Sigmoid colon (tissue), 7 donors: Measurements from ENCODE around the gene DYNLT4. TPM values are rescaled to one million over a fixed set of nuclear protein-coding genes. Genes with fewer than 3 reads are reported as not detected.
"Not testable (repeated sequence)": the region's sequence is repeated elsewhere in the genome, so short reads cannot be mapped to it uniquely, and the experiment has no call there.

Experiments used
- DNase-seq: peaks from one replicate; pipeline ENCODE4 v3.0.0-alpha.2; 2019
- H3K27ac ChIP-seq, 4 donors: fragments of 200-600 bp; sonication (generic); one replicate each; pipeline ENCODE4 v1.5.1; 2016 to 2019; ENCODE audit warnings: mild to moderate bottlenecking in 1 of 4
- H3K27me3 ChIP-seq, 3 donors: fragments of 200-600 bp; sonication (generic); one replicate each; pipeline ENCODE4 v1.5.1; 2019; ENCODE audit warnings: mild to moderate bottlenecking in 1 of 3
- H3K36me3 ChIP-seq, 4 donors: fragments of 200-600 bp; sonication (generic); one replicate each; pipeline ENCODE4 v1.5.1; 2016 to 2019
- H3K4me1 ChIP-seq, 4 donors: fragments of 200-600 bp; sonication (generic); one replicate each; pipeline ENCODE4 v1.5.1; 2017 to 2019
- H3K4me3 ChIP-seq, 4 donors: fragments of 200-600 bp; sonication (generic); one replicate each; pipeline ENCODE4 v1.5.1; 2017 to 2019; ENCODE audit warnings: mild to moderate bottlenecking in 2 of 4, moderate library complexity in 1 of 4
- H3K9me3 ChIP-seq, 4 donors: fragments of 200-600 bp in 3 of 4; sonication (generic) in 3 of 4; one replicate each; pipeline versions ENCODE4 v1.5.1 to v1.6.1; 2013 to 2019
- CTCF ChIP-seq, 4 experiments: fragments of 450-650 bp in 3 of 4; fragments of 200-600 bp in 1 of 4; IDR thresholded peaks; one replicate each; pipeline ENCODE4 v1.5.1; 2016 to 2019; ENCODE audit warnings: antibody characterized with exemption in 4 of 4, mild to moderate bottlenecking in 3 of 4, moderate library complexity in 2 of 4
- EP300 ChIP-seq, 4 donors: sonication (generic); formaldehyde crosslinking; IDR thresholded peaks; one replicate each; pipeline ENCODE4 v1.6.1; 2017; ENCODE audit warnings: antibody characterized with exemption in 4 of 4
- POLR2A ChIP-seq, 2 donors: fragments of 450-650 bp; IDR thresholded peaks; one replicate each; pipeline ENCODE4 v1.6.1; 2016; ENCODE audit warnings: antibody characterized with exemption in 2 of 2, mild to moderate bottlenecking in 2 of 2, moderate library complexity in 2 of 2
- POLR2AphosphoS5 ChIP-seq, 4 donors: sonication (generic); formaldehyde crosslinking; IDR thresholded peaks; one replicate each; pipeline ENCODE4 v1.6.1; 2017; ENCODE audit warnings: antibody characterized with exemption in 4 of 4
- WGBS, 2 donors: extraction: QIAGEN DNeasy Blood & Tissue Kit; methylation state at CpG; one replicate each; pipeline ENCODE4 v1.1.7; 2013; 5-methylcytosine and 5-hydroxymethylcytosine counted together
- intact Hi-C: fragments of 100-400 bp; cut with DNase I; formaldehyde crosslinking; loops from one replicate; pipeline ENCODE4 v1.15.1; 2023
- polyA plus RNA-seq, 3 donors: library from polyadenylated mRNA; stranded (reverse); fragments of 200-250 nt; gene quantifications; one replicate each; pipeline ENCODE4 v1.2.3, GENCODE V29; 2013
- total RNA-seq, 4 donors: library from RNA; depleted of rRNA; stranded (reverse); fragments of >200 nt; gene quantifications; one replicate each; pipeline ENCODE4 v1.1.0, GENCODE V29; 2016
- donor health status: healthy with polysubstance abuse.
- donor health status: Bipolar disorder and iron deficiency.
- donor health status: healthy.

Gene DYNLT4
- total and polyA plus RNA-seq, 7 donors = 0.20 to 1.1 TPM; not detected in 5

- Histone ChIP-seq H3K9me3 (no peaks in the 10 kb centered on the region), H3K36me3 (peaks cover 0 to 14% (median under 1%) of the 10 kb centered on the region in 4 donors), H3K4me1 (peaks cover 5 to 40% (median 19%) of the 10 kb centered on the region in 4 donors), H3K4me3 (no peak overlapping the region), H3K27me3 (no peaks in the 10 kb centered on the region), H3K27ac (peak overlapping the region; percentile 90 to 95 (median 92))
- intact Hi-C loops = no loop called here
- TF ChIP-seq POLR2A (IDR thresholded peaks at IDR 0.05) = no peak
- TF ChIP-seq POLR2AphosphoS5 (IDR thresholded peaks at IDR 0.05) = no peak
- no peak for TF ChIP-seq EP300 (IDR thresholded peaks at IDR 0.05)
- TF ChIP-seq CTCF (IDR thresholded peaks at IDR 0.05) = no peak
- WGBS, 2 donors = 83 to 89% methylated on average over 10 of the region's 10 CpGs
- peak; percentile 68 for DNase-seq
These were observed 8.4 kb downstream of the DYNLT4 start for GRCh38 chr1:44798481-44799365.

- peak; percentile 32 for DNase-seq
- H3K4me3 ChIP-seq, H3K9me3 ChIP-seq, H3K36me3 ChIP-seq, intact Hi-C loops, H3K27me3 ChIP-seq: not testable (repeated sequence)
- H3K4me1 ChIP-seq = peaks cover 5 to 32% (median 19%) of the 10 kb centered on the region in 4 donors
- 76 to 85% methylated on average over 8 of the region's 8 CpGs for WGBS, 2 donors
- peak overlapping the region in 1 of 4 donors; percentile 95 for H3K27ac ChIP-seq
These were observed 9.3 kb downstream of the DYNLT4 start for GRCh38 chr1:44797886-44798285.

- no peaks in the 10 kb centered on the region for H3K36me3 ChIP-seq
- no peaks in the 10 kb centered on the region for H3K9me3 ChIP-seq
- peak; percentile 49 for DNase-seq
- intact Hi-C loops = loop anchor here (5.0 kb wide), 1 partner anchor 44 kb away; no protein-coding TSS in a partner anchor
- H3K4me3 ChIP-seq = no peak overlapping the region
- no peak overlapping the region for H3K27ac ChIP-seq
- H3K27me3 ChIP-seq = no peaks in the 10 kb centered on the region
- WGBS, 2 donors = 88 to 93% methylated on average over 9 of the region's 9 CpGs
- TF ChIP-seq POLR2A (IDR thresholded peaks at IDR 0.05) = no peak
- no peak for TF ChIP-seq EP300 (IDR thresholded peaks at IDR 0.05)
- TF ChIP-seq POLR2AphosphoS5 (IDR thresholded peaks at IDR 0.05) = no peak
- no peak for TF ChIP-seq CTCF (IDR thresholded peaks at IDR 0.05)
- H3K4me1 ChIP-seq = no peaks in the 10 kb centered on the region
These were observed 14.2 kb downstream of the DYNLT4 start for GRCh38 chr1:44792736-44793502.

- WGBS, 2 donors = 23 to 59% methylated on average over 7 of the region's 7 CpGs
- Histone ChIP-seq H3K27ac (peak overlapping the region in 1 of 4 donors; percentile 18), H3K36me3 (no peaks in the 10 kb centered on the region), H3K9me3 (no peaks in the 10 kb centered on the region), H3K4me1 (peaks cover 0 to 7% (median 3%) of the 10 kb centered on the region in 4 donors), H3K27me3 (no peaks in the 10 kb centered on the region), H3K4me3 (no peak overlapping the region)
- DNase-seq = no peak
- intact Hi-C loops = loop anchor here (5.0 kb wide), 1 partner anchor 46 kb away; no protein-coding TSS in a partner anchor
- no peak for TF ChIP-seq EP300 (IDR thresholded peaks at IDR 0.05)
- TF ChIP-seq POLR2A (IDR thresholded peaks at IDR 0.05) = no peak
- TF ChIP-seq POLR2AphosphoS5 (IDR thresholded peaks at IDR 0.05) = no peak
- no peak for TF ChIP-seq CTCF (IDR thresholded peaks at IDR 0.05)
These were observed 16.0 kb downstream of the DYNLT4 start for GRCh38 chr1:44790968-44791801.
